SU-DHL-6 (cell line): ENCODE measurements around the gene SLC13A4.
"Not testable (repeated sequence)": the region's sequence is repeated elsewhere in the genome, so short reads cannot be mapped to it uniquely, and the experiment has no call there.

ENCODE experiments used
- H2AFZ ChIP-seq: fragments of 200-600 bp; sonication (generic); 2 replicates; pipeline ENCODE4 v1.6.1; 2014; ENCODE audit warnings: low read depth, mild to moderate bottlenecking, moderate library complexity, mixed read lengths, antibody characterized with exemption, low read length; ENCODE audit not compliant: severe bottlenecking
- H3F3A ChIP-seq: fragments of 200-600 bp; shearing (Covaris generic); 2 replicates; pipeline ENCODE4 v1.6.0; 2016; ENCODE audit warnings: antibody characterized with exemption, mild to moderate bottlenecking; ENCODE audit not compliant: insufficient read depth
- H3K27ac ChIP-seq: fragments of 200-600 bp; sonication (generic); 2 replicates; pipeline ENCODE4 v1.5.1; 2016; ENCODE audit warnings: low read depth, mild to moderate bottlenecking, low read length, moderate library complexity, mixed read lengths
- H3K27me3 ChIP-seq: fragments of 200-600 bp; sonication (generic), shearing (Covaris generic); 2 replicates; pipeline ENCODE4 v1.6.0; 2014; ENCODE audit warnings: mild to moderate bottlenecking, low read length
- H3K36me3 ChIP-seq: fragments of 200-600 bp; sonication (generic); 2 replicates; pipeline ENCODE4 v1.6.1; 2014; ENCODE audit warnings: mild to moderate bottlenecking, low read length, mixed read lengths
- H3K4me2 ChIP-seq: fragments of 300-600, 200-600 bp; shearing (Covaris generic), sonication (generic); 2 replicates; pipeline ENCODE4 v1.6.0; 2014; ENCODE audit warnings: low read length, low read depth, mild to moderate bottlenecking; ENCODE audit not compliant: poor library complexity, severe bottlenecking
- H3K4me3 ChIP-seq: fragments of 200-600 bp; sonication (generic); 2 replicates; pipeline ENCODE4 v1.5.1; 2014; ENCODE audit warnings: antibody characterized with exemption, low read length, mild to moderate bottlenecking, mixed read lengths; ENCODE audit not compliant: insufficient read depth, poor library complexity, severe bottlenecking
- H3K79me2 ChIP-seq: fragments of 200-600 bp; sonication (generic); 2 replicates; pipeline ENCODE4 v1.6.1; 2014; ENCODE audit warnings: mild to moderate bottlenecking, low read length, moderate library complexity; ENCODE audit not compliant: insufficient read depth
- H3K9ac ChIP-seq: fragments of 200-600 bp; sonication (generic); 2 replicates; pipeline ENCODE4 v1.7.0; 2014; ENCODE audit warnings: mild to moderate bottlenecking, low read length
- H3K9me2 ChIP-seq: fragments of 200-600 bp; sonication (generic); replicated peaks from 2 replicates; pipeline ENCODE4 v1.6.1; 2014; ENCODE audit warnings: low read length; ENCODE audit not compliant: insufficient read depth
- H3K9me3 ChIP-seq: fragments of 200-600 bp; sonication (generic); 2 replicates; pipeline ENCODE4 v1.6.1; 2014; ENCODE audit warnings: low read length, mixed read lengths; ENCODE audit not compliant: insufficient read depth
- H4K20me1 ChIP-seq: fragments of 200-600 bp; sonication (generic); 2 replicates; pipeline ENCODE4 v1.6.1; 2014; ENCODE audit warnings: low read depth, mild to moderate bottlenecking, antibody characterized with exemption, low read length, moderate library complexity, mixed read lengths
- CTCF ChIP-seq: fragments of 200-600 bp; sonication (generic); IDR thresholded peaks from one replicate; pipeline ENCODE4 v1.5.1; 2017; ENCODE audit warnings: antibody characterized with exemption, mild to moderate bottlenecking, low read length, moderate library complexity; ENCODE audit not compliant: insufficient read depth, poor library complexity, severe bottlenecking
- EZH2phosphoT487 ChIP-seq: fragments of 200-600 bp; sonication (generic), shearing (Covaris generic); conservative IDR thresholded peaks from 2 replicates; pipeline ENCODE4 v1.6.1; 2018; ENCODE audit warnings: mild to moderate bottlenecking, antibody characterized with exemption, low read length, moderate library complexity, mixed read lengths

The SLC13A4 gene

DNA sequence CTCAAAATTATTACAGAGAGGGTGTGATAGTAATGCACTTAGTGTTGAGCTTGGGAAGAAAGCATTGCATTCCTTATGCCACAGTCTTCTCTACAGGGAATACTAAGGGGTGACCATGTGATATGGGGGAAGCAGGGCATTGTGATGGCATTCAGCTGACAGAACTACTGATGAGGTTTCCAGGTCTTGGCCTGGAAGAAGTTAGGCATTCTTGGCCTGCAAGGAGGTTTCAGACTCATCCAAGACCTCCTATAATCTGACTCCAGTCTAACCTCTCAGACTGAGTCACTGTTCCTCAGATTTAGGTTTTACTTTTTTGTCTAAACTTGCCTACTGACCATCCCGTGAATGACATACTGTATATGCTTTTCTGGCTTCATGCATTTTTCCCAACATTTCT, 57.8 kb downstream of the SLC13A4 start:
- no peaks in the 10 kb centered on the region for H3K9me3 ChIP-seq
- no peak overlapping the region for H3K4me2 ChIP-seq
- H3K4me3 ChIP-seq: no peak overlapping the region
- H3K9ac ChIP-seq: no peak overlapping the region
- H3K27ac ChIP-seq: no peak overlapping the region
- peaks cover 62% of the 10 kb centered on the region for H3K79me2 ChIP-seq
- H2AFZ ChIP-seq: no peak overlapping the region
- no peaks in the 10 kb centered on the region for H3K9me2 ChIP-seq
- TF ChIP-seq EZH2phosphoT487 (no peak), CTCF (no peak)
- H4K20me1 ChIP-seq: no peaks in the 10 kb centered on the region
- no peaks in the 10 kb centered on the region for H3K27me3 ChIP-seq
- H3F3A ChIP-seq: peaks cover 6% of the 10 kb centered on the region; the same call in 1 of the 2 replicates
- peaks cover 13% of the 10 kb centered on the region for H3K36me3 ChIP-seq

- Histone ChIP-seq H2AFZ (no peak overlapping the region), H3K27me3 (no peaks in the 10 kb centered on the region), H3K36me3 (peaks cover 10% of the 10 kb centered on the region), H3K9ac (no peak overlapping the region), H3K9me3 (no peaks in the 10 kb centered on the region), H3K79me2 (peaks cover 66% of the 10 kb centered on the region), H3F3A (peaks cover 6% of the 10 kb centered on the region; the same call in 1 of the 2 replicates), H4K20me1 (no peaks in the 10 kb centered on the region), H3K4me3 (no peak overlapping the region), H3K9me2 (no peaks in the 10 kb centered on the region), H3K27ac (no peak overlapping the region), H3K4me2 (no peak overlapping the region)
- TF ChIP-seq CTCF (no peak), EZH2phosphoT487 (no peak)
These were observed 58.2 kb downstream of the SLC13A4 start for GRCh38 chr7:135669774-135670173.

DNA sequence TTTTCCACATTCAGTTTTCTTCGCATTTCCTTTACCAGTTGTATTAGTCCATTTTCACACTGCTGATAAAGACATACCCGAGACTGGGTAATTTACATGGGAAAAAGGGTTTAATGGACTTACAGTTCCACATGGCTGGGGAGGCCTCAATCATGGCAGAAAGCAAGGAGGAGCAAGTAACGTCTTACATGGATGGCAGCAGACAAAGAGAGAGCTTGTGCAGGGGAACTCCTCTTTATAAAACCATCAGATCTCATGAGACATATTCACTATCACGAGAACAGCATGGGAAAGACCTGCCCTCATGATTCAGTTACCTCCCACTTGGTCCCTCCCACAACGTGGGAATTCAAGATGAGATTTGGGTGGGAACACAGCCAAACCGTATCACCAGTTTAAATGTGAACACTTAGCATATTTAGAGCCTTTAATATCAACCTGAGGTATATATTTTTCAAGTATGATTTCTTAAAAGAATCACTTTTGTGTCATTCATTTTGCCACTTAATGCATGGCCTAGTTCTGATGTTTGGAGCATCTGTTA, 59.1 kb downstream of the SLC13A4 start:
- peaks cover 74% of the 10 kb centered on the region for H3K79me2 ChIP-seq
- not testable (repeated sequence) for H3K27ac ChIP-seq, H3K4me2 ChIP-seq, H3K9me2 ChIP-seq, H3K9me3 ChIP-seq, H3K4me3 ChIP-seq, H4K20me1 ChIP-seq, H3K27me3 ChIP-seq, H3K9ac ChIP-seq, H2AFZ ChIP-seq, H3F3A ChIP-seq, H3K36me3 ChIP-seq

DNA sequence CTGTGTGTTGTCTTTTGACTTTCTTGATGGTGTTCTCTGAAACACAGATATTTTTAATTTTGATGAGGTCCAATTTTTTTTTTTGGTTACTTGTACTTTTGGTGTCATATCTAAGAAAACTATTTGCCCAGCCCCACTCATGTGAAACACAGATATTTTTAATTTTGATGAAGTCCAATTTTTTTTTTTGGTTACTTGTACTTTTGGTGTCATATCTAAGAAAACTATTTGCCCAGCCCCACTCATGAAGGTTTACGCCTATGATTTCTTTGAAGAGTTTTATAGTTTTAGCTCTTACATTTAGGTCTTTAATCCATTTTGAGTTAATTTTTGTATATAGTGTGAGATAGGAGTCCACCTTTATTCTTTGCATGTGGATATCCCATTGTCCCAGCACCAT, 60.4 kb downstream of the SLC13A4 start:
- H4K20me1 ChIP-seq, H2AFZ ChIP-seq, H3K9me3 ChIP-seq, H3K27ac ChIP-seq, H3K27me3 ChIP-seq, H3K36me3 ChIP-seq, H3K9me2 ChIP-seq, H3K4me3 ChIP-seq, H3K9ac ChIP-seq, H3F3A ChIP-seq, H3K4me2 ChIP-seq: not testable (repeated sequence)
- H3K79me2 ChIP-seq: peaks cover 87% of the 10 kb centered on the region
